DMS 273 treated with DMSO at 0.1 percent for 48 hours (cell line): Measurements from ENCODE around the gene RADIL.
"Not testable (repeated sequence)": the region's sequence is repeated elsewhere in the genome, so short reads cannot be mapped to it uniquely, and the experiment has no call there.

Experiments used
- DNase-seq: peaks from one replicate; lab custom pipeline; 2025; lab: John Stamatoyannopoulos, UW

Gene RADIL

GRCh38 chr7:4808565-4808964 lies 75.0 kb downstream of the RADIL start:
- no peak for DNase-seq

DNA sequence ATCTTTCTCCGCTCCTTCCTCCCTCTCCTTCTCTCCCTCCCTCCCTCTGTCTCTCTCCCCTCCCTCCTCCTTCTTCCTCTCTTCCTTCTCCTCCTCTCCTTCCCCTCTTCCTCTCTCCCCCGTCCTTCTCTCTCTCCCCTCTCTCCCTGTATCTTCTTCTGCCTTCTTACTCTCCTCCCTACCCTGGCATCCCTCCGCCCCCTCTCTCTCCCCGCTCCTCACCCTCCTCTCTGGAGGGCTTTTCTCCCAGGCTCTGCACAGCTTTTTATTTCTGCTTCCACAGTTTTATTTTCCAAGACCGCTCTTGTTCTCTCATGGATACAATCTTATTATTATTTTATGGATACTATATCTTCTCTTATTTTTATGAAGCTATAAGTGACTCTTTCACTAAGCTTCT lies 75.5 kb downstream of the RADIL start:
- DNase-seq = no peak

DNA sequence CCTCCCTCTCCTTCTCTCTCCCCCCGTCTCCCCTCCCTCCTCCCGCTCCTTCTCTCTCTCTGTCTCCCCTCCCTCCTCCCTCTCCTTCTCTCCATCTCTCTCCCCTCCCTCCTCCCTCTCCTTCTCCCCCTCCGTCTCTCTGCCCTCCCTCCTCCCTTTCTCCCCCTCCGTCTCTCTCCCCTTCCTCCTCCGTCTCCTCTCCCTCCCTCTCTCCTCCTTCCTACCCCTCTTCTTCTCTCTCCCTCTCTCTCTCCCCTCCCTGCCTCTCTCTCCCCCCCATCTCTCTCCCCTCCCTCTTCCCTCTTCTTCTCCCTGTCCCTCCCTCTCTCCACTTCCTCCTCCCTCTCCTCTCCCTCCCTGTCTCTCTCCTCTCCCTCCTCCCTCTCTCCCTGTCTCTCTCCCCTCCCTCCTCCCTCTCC lies 75.9 kb downstream of the RADIL start:
- no peak for DNase-seq

DNA sequence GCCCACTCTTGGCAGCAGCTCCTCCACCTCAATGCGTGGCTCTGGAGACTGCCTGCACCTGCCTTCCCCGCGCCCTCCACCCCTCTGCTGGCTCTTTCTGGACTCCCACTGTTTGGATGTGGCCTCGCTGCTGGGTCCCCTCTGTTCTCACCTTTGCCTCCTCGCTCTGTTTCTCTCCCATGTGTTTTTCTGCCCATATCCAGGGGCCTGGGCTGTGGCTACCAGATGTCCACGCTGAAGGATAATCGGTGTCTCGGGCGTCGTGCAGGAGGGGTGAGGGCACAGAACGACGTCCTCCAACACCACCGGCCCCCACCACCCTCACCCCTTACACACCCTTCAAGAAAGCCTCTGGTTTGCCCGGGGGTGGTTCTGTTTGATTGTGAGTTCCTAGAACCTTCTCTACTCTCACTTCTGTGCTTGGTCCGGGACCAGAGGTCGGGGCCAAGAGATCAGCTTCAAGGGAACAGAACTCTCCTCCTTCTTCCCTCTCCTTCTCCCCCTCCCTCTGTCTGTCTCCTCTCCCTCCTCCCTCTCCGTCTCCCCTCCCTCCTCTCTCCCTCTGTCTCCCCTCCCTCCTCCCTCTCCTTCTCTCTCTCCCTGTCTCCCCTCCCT lies 76.4 kb downstream of the RADIL start:
- no peak for DNase-seq

DNA sequence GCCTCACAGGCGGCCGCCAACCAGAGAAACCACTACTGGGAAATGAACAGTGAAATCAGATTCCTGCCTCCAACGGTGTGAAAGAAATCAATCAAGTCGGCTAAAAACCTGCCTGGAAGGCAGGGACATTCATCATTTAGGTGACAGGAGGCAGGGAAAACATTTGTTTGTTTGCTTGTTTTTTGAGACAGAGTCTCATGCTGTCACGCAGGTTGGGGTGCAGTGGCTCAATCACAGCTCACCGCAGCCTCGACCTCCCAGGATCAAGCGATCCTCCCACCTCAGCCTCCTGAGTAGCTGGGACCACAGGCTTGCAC lies 77.6 kb downstream of the RADIL start:
- DNase-seq = no peak

DNA sequence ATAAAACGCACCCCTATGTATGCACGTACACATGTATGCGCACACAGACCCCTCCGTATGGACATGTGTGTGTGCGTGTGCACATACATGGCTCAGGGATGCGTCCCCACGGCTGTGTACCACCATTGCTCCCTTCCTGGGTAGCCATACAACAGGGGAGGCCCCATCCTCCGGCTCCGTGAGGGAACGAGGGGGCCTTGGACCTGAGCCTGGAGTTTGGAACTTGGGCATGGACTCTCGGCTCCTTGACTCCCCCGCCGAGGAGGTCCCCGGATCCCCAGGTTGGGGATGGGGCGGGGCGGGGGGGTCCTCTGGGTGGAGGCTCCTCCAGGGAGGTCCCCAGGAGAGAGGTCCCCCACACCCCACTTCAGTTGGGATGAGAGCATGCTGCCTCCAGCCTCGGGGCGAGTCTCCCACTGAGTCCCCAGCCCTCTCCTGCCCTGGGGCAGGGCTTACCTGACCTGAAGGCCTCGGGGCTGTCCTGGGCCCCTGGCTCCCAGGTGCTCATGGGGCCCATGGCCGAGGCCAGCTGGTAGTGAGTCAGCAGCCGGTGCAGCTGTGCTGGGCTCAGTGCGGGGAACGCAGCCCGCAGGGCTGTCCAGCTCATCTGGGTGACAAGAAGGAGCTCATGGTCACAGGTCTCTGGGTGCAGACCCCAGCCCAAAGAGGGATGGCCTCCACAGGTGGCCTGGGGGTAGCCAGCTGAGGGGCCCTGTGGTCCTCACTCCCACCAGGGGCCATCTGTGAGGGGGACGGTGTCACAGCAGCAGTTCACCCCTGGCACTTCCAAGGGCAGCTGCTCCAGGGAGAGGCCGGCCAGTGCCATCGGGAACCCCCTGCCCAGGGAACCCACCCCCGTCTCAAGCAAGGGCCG lies 78.2 kb downstream of the RADIL start:
- no peak for DNase-seq

DNA sequence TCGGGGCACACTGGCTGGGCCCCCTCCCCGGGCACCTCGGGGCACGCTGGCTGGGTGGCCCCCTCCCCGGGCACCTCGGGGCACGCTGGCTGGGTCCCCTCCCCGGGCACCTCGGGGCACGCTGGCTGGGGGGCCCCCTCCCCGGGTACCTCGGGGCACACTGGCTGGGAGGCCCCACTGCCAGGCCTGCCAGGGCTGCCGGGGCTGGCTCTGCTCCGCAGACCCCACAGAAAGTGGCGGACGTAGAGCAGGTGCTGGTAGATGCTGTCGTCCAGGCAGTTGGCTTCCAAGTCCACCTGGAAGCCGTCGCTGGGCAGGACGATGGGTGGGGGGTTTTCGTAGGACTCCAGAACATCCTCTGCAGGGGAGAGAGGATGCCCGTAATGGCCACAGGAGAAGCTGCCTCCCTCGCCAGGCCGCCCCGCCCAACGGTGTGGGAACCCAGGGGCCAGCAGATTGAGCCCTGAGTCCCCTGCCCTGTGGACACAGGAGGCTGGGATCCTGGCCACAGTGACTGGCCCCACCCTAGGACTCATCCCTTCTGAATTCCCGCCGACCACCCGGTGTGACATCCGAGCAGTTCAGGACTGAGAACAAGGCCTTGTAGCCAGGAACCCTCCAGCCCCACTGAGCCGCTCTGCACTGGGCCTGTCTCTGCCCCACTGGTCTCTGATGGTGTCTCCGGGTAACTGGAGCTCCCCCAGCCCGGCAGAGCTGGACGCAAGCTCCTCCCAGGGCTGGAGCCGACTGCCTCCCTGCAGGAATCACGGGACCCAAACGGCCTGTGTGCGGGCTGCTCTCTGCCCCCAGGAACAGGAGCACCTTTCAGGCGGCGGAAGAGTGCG lies 79.9 kb downstream of the RADIL start:
- no peak for DNase-seq

DNA sequence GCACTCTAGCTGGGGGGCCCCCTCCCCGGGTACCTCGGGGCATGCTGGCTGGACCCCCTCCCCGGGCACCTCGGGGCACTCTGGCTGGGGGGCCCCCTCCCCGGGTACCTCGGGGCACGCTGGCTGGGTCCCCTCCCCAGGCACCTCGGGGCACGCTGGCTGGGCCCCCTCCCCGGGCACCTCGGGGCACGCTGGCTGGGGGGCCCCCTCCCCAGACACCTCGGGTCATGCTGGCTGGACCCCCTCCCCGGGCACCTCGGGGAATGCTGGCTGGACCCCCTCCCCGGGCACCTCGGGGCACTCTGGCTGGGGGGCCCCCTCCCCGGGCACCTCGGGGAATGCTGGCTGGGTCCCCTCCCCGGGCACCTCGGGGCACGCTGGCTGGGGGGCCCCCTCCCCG lies 80.9 kb downstream of the RADIL start:
- not testable (repeated sequence) for DNase-seq

DNA sequence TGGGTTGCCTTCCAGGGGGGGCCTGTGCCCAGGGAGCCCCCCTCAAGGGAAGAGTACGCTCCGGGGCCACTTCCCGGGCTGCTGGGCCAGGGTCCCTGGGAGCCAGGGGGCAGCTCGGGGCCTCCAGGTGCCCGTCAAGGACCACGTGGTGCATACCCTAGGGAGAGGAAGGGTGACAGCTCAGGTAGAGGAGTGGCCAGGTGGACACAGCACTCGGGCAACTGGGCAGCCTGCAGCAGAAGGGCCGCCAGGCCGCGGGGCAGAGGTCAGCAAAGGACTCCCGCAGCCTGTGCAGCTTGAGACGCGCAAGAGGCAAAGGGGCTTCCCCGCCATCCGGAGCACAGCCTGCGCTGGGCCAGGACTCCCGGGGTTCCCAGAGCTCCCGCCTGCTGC lies 81.7 kb downstream of the RADIL start:
- DNase-seq = no peak

DNA sequence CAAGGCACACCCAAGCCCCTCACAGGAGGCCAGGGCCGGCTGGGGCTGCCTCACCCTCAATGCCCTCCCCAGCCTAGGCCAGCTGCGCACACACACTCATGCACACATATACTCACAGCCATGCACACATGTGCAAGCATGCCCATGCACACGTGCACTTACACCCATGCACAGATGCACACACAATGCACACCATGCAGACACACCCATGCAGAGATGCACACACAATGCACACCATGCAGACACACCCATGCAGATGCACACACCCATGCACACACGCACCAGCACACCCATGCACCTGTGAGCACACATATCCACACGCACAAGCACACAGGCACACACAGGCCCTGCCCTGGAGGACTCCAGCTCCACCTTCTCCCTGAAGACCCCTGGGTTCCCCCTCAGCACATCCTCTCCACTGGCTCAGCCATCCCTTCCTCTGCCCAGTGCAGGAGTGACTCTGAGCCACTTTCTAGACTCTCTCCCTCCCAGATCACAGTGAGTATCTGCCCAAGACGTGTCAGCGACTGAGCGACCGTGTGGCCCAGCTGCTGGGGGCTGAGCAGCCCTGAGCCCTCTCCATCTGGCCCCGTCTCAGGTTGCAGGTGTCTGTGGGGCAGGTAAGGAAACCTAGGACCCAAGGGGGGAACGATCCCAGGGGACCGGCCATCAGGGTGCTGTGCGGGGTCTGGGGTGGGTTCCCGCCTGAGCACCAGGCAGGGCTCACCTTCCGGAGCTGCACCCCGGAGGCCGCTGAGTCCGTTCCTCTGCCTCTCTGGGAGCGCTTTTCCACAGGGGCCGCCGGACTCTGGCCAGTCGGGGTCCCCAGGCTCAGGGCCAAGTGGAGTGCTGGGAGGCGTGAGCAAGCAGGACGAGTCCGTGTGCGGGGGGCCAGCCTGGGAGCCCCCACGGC lies 82.3 kb downstream of the RADIL start:
- no peak for DNase-seq

- no peak for DNase-seq
Observed at GRCh38 chr7:4800487-4800886, 83.0 kb downstream of the RADIL start.

DNA sequence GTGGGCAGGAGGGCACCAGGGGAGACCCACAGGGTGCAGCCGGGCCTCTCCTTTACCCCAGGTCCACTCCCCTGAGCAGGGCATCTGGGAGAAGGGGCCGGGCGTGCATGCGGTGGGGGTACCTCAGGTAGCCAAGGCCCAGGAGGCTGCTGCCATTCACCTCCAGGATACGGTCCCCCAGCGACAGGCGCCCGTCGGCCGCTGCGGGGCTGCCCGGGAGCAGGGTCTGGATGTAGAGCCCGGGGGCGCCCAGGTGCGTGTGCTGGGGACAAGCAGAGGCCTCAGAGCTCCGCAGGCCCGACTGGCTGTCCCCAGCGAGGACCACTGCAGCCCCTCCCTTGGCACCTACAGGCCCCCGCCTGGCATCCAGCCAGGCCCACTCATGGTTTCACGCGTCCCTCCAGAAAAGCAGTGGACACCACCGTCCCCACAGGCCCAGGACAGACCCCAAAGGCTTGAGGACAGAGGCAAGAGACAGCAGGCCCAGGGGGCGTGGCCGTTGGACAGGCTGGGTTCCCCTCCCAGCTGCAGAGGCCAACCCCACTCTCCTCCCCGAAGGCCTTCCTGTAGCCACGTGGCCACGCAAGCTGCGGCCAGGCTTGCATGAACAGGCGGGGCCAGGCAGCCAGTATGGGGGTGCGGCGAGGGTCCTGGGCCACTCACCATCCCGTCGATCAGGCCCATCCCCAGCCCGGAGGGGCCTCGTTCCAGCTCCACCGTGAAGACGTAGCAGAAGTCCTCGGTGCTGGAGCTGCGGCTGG lies 83.8 kb downstream of the RADIL start:
- no peak for DNase-seq

GRCh38 chr7:4798706-4799235 lies 84.7 kb downstream of the RADIL start:
- no peak for DNase-seq

DNA sequence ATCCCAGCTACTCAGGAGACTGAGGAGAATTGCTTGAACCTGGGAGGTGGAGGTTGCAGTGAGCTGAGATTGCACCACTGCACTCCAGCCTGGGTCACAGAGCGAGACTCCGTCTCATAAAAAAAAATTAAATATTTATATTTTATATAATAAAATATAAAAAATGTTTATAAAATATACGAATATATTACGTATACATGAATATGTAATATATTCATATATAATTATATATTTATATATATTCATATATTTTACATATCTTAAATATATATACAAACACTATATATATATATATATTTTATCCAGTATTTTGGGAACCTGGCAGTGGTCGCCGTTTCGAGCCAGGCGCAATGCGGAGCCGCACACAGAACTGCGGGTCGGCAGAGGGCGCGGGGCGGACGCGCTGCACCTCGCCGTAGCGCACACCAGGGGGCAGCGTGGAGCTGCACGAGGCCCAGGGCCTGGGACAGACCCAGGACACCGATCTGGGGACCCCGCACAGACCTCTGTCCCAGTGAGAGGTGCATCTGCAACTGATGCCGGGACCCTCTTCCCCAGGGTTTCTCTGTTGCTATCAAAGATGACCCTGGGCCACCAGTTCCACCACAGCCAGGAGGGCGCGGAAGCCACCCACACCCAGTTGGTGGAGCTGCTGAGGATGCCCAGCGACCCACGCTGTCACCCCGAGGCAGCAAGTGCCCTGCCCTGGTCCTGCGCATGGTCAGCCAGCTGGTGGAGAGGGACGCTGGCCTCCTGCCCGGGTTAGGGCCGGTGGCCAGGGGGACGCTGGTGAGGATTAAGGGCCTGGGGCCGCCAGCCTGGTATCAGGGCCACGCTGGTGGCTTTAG lies 85.4 kb downstream of the RADIL start:
- no peak for DNase-seq

GRCh38 chr7:4796453-4796852 lies 87.1 kb downstream of the RADIL start:
- no peak for DNase-seq

- DNase-seq = no peak
Observed at GRCh38 chr7:4794591-4795350, 88.7 kb downstream of the RADIL start.

DNA sequence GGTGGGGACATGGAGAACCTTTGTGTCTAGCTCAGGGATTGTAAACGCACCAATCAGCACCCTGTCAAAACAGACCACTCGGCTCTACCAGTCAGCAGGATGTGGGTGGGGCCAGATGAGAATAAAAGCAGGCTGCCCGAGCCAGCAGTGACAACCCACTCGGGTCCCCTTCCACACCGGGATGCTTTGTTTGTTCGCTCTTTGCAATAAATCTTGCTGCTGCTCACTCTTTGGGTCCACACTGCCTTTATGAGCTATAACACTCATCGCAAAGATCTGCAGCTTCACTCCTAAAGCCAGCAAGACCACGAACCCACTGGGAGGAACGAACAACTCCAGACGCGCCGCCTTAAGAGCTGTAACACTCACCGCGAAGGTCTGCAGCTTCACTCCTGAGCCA lies 89.3 kb downstream of the RADIL start:
- not testable (repeated sequence) for DNase-seq

GRCh38 chr7:4793385-4793993 lies 90.0 kb downstream of the RADIL start:
- DNase-seq = not testable (repeated sequence)
